HG03558 (cell line): Measurements from ENCODE around the gene PYDC1.
"Not testable (repeated sequence)": the region's sequence is repeated elsewhere in the genome, so short reads cannot be mapped to it uniquely, and the experiment has no call there.

ENCODE experiments used
- ATAC-seq: cut with Tn5 transposase; IDR thresholded peaks from one replicate; pipeline ENCODE4 v1.9.1; 2021; ENCODE audit warnings: moderate number of reproducible peaks; ENCODE audit not compliant: unreplicated experiment; ENCODE audit errors: extremely low read depth

The PYDC1 gene

DNA sequence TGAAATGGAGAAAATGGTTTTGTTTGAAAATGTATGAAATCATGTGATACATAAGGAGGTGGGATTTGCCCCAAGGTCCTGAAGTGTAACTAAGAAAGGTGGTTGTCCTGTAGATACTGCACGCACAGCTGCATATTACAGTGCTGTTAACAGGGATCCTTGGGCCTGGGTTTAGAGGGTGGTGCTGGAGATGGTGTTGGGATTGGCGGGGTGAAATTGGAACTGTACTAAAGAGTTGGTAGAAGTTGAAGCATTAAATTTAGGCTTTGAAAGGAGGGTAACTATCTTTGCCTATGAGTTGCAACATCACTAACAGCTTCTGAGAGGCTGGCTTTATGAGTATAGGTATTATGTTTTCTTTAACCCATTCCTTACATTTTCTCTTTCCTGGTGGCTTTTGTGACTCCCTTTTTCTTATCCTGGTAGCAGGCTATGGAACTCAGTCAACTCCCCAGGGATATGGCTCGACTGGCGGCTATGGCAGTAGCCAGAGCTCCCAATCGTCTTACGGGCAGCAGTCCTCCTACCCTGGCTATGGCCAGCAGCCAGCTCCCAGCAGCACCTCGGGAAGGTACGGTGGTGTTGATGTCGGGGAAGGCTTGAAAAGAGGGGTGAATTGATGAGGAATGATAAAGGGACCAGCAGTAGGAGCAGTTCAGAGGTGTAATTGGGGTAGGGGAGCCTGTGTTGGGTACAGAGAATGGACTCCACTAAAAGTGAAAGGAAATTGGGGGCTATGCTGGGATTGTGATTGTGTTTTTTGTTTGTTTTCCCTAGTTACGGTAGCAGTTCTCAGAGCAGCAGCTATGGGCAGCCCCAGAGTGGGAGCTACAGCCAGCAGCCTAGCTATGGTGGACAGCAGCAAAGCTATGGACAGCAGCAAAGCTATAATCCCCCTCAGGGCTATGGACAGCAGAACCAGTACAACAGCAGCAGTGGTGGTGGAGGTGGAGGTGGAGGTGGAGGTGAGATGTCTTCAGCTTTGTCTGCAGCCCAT lies 33.2 kb downstream of the PYDC1 start:
- ATAC-seq: no peak

DNA sequence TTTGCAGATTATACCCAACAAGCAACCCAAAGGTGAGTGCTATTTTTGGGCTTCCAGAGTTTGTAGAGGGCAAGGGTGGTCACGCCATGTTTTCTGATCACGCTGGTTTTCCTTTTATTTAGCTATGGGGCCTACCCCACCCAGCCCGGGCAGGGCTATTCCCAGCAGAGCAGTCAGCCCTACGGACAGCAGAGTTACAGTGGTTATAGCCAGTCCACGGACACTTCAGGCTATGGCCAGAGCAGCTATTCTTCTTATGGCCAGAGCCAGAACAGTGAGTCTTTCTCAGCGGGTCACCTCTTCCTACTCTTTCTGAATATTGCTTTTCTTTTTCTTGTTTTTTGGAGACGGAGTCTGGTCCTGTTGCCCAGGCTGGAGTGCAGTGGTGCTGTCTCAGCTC lies 34.5 kb downstream of the PYDC1 start:
- no peak for ATAC-seq

DNA sequence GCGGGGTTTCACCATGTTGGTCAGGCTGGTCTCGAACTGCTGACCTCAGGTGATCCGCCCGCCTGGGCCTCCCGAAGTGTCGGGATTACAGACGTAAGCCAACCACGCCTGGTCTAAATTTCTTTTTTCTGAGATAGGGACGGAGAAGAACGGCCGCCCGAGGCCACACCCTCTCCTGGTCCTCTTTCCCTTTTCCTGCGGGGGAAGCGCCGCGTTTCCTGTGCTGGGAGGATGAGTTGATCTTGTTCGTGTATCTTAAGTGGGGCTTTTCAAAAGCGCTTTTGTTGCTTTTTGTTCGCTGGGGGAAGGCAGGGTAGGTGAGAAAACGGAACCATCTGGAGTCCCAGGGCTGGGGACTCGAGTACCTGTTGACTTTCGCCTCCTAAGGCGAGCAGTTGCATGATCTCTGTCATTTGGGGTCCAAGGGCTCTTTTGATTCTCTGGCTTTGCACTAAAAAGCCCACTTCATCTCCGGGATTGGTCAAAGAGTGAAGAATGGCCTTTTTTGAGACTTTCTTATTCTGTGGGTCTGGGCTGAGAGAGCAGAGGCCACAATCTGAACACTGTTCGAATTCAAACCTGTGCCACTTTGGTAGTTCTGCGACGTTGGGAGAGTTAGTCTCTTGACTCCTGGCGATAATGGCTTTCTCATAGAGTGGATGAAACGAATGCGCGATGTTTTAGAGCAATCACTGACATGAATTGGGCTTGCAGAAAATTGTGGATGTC lies 35.7 kb downstream of the PYDC1 start:
- ATAC-seq: no peak

DNA sequence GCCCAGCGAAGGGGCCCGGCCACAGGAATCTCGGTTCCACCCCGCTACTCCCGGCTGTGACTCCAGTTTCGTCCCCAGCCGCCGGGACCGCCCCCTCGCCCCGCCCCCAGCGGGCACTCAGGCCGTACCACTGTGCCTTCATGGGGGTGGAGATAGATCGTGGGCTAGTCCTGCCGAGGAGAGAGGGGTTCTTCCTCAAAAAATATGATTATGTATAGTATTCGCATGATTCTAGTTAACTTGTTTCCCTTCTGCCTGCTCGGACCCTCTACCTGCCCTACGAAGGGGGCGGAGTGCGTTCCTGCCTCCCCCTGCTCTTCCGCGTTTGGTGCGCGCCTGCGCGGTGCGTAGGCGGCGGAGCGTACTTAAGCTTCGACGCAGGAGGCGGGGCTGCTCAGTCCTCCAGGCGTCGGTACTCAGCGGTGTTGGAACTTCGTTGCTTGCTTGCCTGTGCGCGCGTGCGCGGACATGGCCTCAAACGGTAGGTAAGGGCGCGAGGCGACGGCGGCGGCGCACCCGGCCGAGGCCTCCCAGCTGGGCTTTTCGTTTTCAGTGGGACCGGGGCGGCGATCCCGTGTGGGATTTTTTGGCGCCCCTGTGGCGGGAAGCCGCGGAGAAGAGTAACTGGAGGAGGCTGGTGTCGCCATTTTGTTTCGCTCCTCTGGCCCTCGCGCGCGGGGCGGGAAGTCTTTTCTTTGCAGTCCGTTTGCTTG lies 37.0 kb downstream of the PYDC1 start, which contains the start of gene FUS:
Gene FUS (plus strand): TSS at position 393 of the 713 bp plus-strand sequence. CDS start 76 bp downstream, at position 469.
- peak; percentile 24 for ATAC-seq

DNA sequence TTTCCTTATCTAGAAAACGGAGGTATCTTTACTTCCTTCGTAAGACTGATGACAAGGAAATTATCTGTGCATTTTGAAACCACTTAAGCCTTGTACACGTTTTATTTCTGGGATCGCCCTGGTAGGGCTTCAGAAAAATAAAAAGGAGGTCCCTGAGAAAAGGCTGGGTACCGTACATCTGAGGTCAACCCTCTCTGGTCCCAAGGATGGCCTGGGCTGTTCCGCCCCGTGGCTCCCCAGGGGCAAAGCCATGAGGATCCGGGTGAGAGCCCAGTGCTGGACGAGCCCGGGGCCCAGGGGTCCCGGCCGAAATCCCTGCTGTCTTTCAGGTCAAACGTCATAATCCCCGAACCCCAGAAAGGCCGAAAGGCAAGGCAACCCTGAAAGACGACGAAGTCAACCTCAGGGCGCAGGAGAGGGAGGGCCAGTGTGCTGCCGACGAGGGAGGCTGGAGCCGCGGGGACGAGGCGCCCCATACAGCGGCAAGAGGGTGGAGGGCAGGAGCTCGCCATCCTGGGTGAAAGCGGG lies 37.7 kb downstream of the PYDC1 start:
- ATAC-seq: no peak

DNA sequence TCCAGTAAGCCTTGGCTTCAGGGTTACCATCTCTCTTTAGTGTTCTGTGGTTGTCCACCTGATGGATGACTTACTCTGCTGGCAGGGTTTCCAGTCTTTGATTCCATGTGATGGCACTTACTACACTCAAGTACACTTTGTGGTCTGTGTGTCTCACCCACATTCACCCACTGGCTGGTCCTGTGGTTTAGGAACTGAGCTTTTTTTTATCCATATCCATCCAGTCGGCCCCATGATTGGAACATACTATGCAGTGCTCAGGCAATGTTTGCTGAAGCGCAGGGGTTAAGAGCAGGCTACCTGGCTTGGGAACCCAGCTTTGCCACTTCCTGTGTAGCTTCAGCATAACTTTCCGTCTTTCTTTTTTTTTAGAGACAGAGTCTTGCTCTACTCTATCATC lies 39.8 kb downstream of the PYDC1 start:
- ATAC-seq: no peak

DNA sequence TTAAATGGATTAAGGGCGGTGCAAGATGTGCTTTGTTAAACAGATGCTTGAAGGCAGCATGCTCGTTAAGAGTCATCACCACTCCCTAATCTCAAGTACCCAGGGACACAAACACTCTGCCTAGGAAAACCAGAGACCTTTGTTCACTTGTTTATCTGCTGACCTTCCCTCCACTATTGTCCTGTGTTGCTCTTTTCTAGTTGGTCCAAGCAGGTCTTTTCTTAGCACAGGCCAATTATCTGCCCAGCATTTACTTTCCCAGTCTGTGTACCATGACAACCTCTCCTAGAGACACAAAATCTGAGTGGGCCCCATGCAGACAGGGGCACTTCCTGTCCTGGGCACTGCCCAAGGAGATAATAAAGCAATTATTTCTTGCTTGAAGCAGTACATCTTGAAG lies 46.9 kb downstream of the PYDC1 start:
- not testable (repeated sequence) for ATAC-seq

DNA sequence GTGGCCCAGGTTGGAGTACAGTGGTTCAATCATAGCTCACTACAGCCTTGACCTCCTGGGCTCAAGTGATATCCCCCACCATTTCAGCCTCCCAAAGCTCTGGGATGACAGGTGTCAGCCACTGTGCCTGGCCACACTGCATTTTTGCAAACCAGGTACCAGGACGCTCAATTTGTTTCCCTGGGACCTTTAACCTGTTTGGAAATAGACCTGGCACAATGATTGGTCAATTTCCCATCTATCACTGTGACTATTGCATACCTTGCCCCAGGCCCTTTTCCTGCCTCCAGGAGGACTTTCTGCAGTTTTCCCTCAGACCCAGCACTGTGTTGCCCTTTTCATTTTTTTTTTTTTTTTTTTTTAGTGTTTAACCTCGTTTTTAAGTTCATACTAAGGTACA lies 48.1 kb downstream of the PYDC1 start:
- ATAC-seq: no peak

DNA sequence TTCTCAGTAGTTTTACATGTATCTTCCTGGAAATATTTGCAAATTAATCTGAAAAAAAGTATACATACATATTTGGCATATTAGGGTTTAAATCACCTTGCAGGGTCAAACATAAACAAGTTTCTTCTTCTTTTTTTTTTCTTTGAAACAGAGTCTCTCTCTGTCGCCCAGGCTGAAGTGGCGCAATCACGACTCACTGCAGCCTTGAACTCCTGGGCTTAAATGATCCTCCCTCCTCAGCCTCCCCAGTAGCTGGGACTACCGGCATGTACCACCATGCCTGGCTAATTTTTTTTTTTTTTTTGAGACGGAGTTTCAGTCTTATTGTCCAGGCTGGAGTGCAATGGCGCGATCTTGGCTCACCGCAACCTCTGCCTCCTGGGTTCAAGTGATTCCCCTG lies 49.6 kb downstream of the PYDC1 start:
- ATAC-seq: no peak
